HepG2 (cell line): ENCODE results near the gene OSBPL1A. TPM values are rescaled to one million over a fixed set of nuclear protein-coding genes. Genes with fewer than 3 reads are reported as not detected.

ENCODE experiments used
- CHD2 ChIP-seq: IDR thresholded peaks from 2 replicates; pipeline ENCODE4 v1.6.1; 2011; ENCODE audit warnings: low read depth, low read length, improper control_type of control experiment
- GABPA ChIP-seq, 2 experiments: IDR thresholded peaks; 2 replicates each; pipeline ENCODE4 v1.6.1; 2011 to 2016; ENCODE audit warnings: low read depth in 2 of 2, low read length in 1 of 2, missing biosample characterization in 1 of 2, missing genetic modification characterization in 1 of 2
- HOXA7 ChIP-seq: sonication (generic); formaldehyde crosslinking; IDR thresholded peaks from 2 replicates; pipeline ENCODE4 v1.8.1; 2022; ENCODE audit warnings: mild to moderate bottlenecking, missing genetic modification reagents, moderate library complexity
- IKZF1 ChIP-seq: fragments of 450-650 bp; IDR thresholded peaks from 2 replicates; pipeline ENCODE4 v1.7.1; 2016
- KMT2B ChIP-seq: IDR thresholded peaks from 2 replicates; pipeline ENCODE4 v1.6.1; 2016; ENCODE audit warnings: missing genetic modification reagents, missing compliant biosample characterization
- MLLT10 ChIP-seq: sonication (generic); formaldehyde crosslinking; IDR thresholded peaks from 2 replicates; pipeline ENCODE4 v1.4.0; 2020; ENCODE audit warnings: missing genetic modification reagents
- REPIN1 ChIP-seq: sonication (generic); formaldehyde crosslinking; IDR thresholded peaks from 2 replicates; pipeline ENCODE4 v1.8.0; 2022; ENCODE audit warnings: missing genetic modification reagents, low read depth, mild to moderate bottlenecking, borderline replicate concordance
- SRSF4 ChIP-seq: fragments of 200-400 bp; formaldehyde crosslinking; IDR thresholded peaks from one replicate; pipeline ENCODE4 v1.6.1; 2018; ENCODE audit warnings: mild to moderate bottlenecking, low read depth, low read length, moderate library complexity; ENCODE audit not compliant: poor library complexity, severe bottlenecking
- SYNCRIP ChIP-seq: fragments of 200-400 bp; formaldehyde crosslinking; IDR thresholded peaks from 2 replicates; pipeline ENCODE4 v1.6.1; 2018; ENCODE audit warnings: mild to moderate bottlenecking, low read depth, low read length; ENCODE audit not compliant: insufficient read depth
- TP53 ChIP-seq: sonication (generic); formaldehyde crosslinking; conservative IDR thresholded peaks from 2 replicates; pipeline ENCODE4 v1.4.0; 2020; ENCODE audit warnings: missing genetic modification reagents
- ZBTB3 ChIP-seq: sonication (generic); formaldehyde crosslinking; IDR thresholded peaks from 2 replicates; pipeline ENCODE4 v1.4.0; 2020; ENCODE audit warnings: low read depth, mild to moderate bottlenecking, moderate library complexity, missing genetic modification reagents, borderline replicate concordance
- ZNF143 ChIP-seq: sonication (generic); formaldehyde crosslinking; IDR thresholded peaks from 2 replicates; pipeline ENCODE4 v1.4.0; 2020; ENCODE audit warnings: missing genetic modification reagents
- ZNF383 ChIP-seq: sonication (generic); formaldehyde crosslinking; IDR thresholded peaks from 2 replicates; pipeline ENCODE4 v1.4.0; 2020; ENCODE audit warnings: missing genetic modification reagents, mild to moderate bottlenecking, borderline replicate concordance
- ZNF605 ChIP-seq: sonication (generic); formaldehyde crosslinking; IDR thresholded peaks from 2 replicates; pipeline ENCODE4 v1.8.0; 2022; ENCODE audit warnings: mild to moderate bottlenecking, missing genetic modification reagents
- ZNF841 ChIP-seq: sonication (generic); formaldehyde crosslinking; IDR thresholded peaks from 2 replicates; pipeline ENCODE4 v1.8.1; 2023; ENCODE audit warnings: missing genetic modification reagents, borderline replicate concordance
- ZSCAN31 ChIP-seq: sonication (generic); formaldehyde crosslinking; IDR thresholded peaks from 2 replicates; pipeline ENCODE4 v1.5.0; 2020; ENCODE audit warnings: low read depth, mild to moderate bottlenecking, missing genetic modification reagents
- polyA plus RNA-seq, 8 experiments: library from polyadenylated mRNA; depleted of rRNA in 3 of 8; stranded (reverse) in 7 of 8; unstranded in 1 of 8; fragments of >200 nt; fragmentation: Illumina TruSeq in 4 of 8; extraction: Trizol in 4 of 8; gene quantifications; 2 replicates each; pipeline versions ENCODE4 v1.2.1 to v1.2.3, GENCODE V29; 2011 to 2016; ENCODE audit warnings: low read depth in 4 of 8, missing spikeins in 1 of 8, mixed read lengths in 1 of 8; ENCODE audit not compliant: insufficient read depth in 1 of 8
- total RNA-seq, 5 experiments: library from RNA; depleted of rRNA; stranded (reverse); fragments of >200 nt; fragmentation: Illumina TruSeq; extraction: Trizol; gene quantifications; 2 replicates each; pipeline ENCODE4 v1.2.3, GENCODE V29; 2016; ENCODE audit warnings: low read depth in 1 of 5
- TF ChIP-seq, protein P1 (sequence below): sonication (generic); formaldehyde crosslinking; IDR thresholded peaks from 2 replicates; pipeline ENCODE4 v1.5.0; 2020; ENCODE audit warnings: mild to moderate bottlenecking, missing genetic modification reagents, borderline replicate concordance
- TF ChIP-seq, protein P2 (sequence below): sonication (generic); formaldehyde crosslinking; IDR thresholded peaks from 2 replicates; pipeline ENCODE4 v1.4.0; 2020; ENCODE audit warnings: missing genetic modification reagents, mild to moderate bottlenecking, borderline replicate concordance

The OSBPL1A gene
- total and polyA plus RNA-seq, 2 of the 13 experiments (the other 11 are each of a cell fraction or from before 2014, with no cell fraction given), result 0.02 TPM; not detected in 1

DNA sequence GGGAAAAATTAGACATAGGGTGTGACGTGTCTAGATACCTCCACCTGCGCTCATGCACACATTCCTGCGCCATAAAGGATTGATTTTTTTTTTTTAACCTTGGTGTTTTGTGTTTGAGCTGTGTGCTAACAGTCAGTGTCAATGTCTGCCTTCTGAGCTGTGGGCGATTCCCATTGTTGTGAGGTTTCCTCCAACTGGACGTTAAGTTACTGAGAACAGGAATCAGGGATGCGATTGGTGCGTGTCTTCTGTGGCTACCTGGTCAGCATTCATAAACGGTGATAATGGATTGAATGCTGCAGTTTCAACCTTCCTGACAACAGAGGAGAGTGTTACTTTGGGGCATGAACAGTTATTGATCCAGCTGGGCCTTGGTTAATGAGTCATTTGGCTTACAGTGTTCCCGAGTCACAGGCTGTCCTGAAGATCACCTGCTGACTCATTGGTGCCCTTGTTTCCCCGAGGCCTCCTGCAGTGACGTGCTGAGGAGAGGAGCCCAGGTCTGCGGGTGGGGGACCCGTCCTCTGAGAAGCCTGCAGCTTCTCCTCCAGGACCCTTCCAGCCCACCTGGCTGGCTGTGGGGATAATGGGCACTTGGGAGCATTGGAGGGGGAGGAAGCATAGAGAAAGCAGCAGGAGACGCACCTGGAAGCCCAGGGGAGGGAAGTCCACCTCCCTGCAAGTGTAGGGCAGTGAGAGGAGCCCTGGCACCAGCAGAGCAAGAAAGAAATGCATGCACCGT lies 284.6 kb downstream of the OSBPL1A start (continued):
- TF ChIP-seq REPIN1 (CRISPR knock-in tag), result no peak
- TF ChIP-seq CHD2, result no peak
- TF ChIP-seq ZSCAN31 (CRISPR knock-in tag), result no peak
- TF ChIP-seq KMT2B (CRISPR knock-in tag), result peak; percentile 62; the same call in 1 of the 2 replicates
- TF ChIP-seq ZNF383 (CRISPR knock-in tag), result no peak
- TF ChIP-seq SYNCRIP, result no peak
- TF ChIP-seq SRSF4, result no peak
- no peak for TF ChIP-seq ZBTB3 (CRISPR knock-in tag)
- TF ChIP-seq, protein P1, sequence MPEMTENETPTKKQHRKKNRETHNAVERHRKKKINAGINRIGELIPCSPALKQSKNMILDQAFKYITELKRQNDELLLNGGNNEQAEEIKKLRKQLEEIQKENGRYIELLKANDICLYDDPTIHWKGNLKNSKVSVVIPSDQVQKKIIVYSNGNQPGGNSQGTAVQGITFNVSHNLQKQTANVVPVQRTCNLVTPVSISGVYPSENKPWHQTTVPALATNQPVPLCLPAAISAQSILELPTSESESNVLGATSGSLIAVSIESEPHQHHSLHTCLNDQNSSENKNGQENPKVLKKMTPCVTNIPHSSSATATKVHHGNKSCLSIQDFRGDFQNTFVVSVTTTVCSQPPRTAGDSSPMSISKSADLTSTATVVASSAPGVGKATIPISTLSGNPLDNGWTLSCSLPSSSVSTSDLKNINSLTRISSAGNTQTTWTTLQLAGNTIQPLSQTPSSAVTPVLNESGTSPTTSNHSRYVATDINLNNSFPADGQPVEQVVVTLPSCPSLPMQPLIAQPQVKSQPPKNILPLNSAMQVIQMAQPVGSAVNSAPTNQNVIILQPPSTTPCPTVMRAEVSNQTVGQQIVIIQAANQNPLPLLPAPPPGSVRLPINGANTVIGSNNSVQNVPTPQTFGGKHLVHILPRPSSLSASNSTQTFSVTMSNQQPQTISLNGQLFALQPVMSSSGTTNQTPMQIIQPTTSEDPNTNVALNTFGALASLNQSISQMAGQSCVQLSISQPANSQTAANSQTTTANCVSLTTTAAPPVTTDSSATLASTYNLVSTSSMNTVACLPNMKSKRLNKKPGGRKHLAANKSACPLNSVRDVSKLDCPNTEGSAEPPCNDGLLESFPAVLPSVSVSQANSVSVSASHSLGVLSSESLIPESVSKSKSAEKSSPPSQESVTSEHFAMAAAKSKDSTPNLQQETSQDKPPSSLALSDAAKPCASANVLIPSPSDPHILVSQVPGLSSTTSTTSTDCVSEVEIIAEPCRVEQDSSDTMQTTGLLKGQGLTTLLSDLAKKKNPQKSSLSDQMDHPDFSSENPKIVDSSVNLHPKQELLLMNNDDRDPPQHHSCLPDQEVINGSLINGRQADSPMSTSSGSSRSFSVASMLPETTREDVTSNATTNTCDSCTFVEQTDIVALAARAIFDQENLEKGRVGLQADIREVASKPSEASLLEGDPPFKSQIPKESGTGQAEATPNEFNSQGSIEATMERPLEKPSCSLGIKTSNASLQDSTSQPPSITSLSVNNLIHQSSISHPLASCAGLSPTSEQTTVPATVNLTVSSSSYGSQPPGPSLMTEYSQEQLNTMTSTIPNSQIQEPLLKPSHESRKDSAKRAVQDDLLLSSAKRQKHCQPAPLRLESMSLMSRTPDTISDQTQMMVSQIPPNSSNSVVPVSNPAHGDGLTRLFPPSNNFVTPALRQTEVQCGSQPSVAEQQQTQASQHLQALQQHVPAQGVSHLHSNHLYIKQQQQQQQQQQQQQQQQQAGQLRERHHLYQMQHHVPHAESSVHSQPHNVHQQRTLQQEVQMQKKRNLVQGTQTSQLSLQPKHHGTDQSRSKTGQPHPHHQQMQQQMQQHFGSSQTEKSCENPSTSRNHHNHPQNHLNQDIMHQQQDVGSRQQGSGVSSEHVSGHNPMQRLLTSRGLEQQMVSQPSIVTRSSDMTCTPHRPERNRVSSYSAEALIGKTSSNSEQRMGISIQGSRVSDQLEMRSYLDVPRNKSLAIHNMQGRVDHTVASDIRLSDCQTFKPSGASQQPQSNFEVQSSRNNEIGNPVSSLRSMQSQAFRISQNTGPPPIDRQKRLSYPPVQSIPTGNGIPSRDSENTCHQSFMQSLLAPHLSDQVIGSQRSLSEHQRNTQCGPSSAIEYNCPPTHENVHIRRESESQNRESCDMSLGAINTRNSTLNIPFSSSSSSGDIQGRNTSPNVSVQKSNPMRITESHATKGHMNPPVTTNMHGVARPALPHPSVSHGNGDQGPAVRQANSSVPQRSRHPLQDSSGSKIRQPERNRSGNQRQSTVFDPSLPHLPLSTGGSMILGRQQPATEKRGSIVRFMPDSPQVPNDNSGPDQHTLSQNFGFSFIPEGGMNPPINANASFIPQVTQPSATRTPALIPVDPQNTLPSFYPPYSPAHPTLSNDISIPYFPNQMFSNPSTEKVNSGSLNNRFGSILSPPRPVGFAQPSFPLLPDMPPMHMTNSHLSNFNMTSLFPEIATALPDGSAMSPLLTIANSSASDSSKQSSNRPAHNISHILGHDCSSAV (CRISPR knock-in tag), result no peak
- no peak for TF ChIP-seq IKZF1
- TF ChIP-seq ZNF605 (CRISPR knock-in tag), result peak; percentile 68
- no peak for TF ChIP-seq TP53 (CRISPR knock-in tag)
- peak; percentile 30; the same call in 1 of the 2 replicates for TF ChIP-seq ZNF143 (CRISPR knock-in tag)
- TF ChIP-seq, protein P2, sequence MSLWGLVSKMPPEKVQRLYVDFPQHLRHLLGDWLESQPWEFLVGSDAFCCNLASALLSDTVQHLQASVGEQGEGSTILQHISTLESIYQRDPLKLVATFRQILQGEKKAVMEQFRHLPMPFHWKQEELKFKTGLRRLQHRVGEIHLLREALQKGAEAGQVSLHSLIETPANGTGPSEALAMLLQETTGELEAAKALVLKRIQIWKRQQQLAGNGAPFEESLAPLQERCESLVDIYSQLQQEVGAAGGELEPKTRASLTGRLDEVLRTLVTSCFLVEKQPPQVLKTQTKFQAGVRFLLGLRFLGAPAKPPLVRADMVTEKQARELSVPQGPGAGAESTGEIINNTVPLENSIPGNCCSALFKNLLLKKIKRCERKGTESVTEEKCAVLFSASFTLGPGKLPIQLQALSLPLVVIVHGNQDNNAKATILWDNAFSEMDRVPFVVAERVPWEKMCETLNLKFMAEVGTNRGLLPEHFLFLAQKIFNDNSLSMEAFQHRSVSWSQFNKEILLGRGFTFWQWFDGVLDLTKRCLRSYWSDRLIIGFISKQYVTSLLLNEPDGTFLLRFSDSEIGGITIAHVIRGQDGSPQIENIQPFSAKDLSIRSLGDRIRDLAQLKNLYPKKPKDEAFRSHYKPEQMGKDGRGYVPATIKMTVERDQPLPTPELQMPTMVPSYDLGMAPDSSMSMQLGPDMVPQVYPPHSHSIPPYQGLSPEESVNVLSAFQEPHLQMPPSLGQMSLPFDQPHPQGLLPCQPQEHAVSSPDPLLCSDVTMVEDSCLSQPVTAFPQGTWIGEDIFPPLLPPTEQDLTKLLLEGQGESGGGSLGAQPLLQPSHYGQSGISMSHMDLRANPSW (CRISPR knock-in tag), result no peak
- no peak for TF ChIP-seq GABPA (IDR thresholded peaks at IDR 0.05; ENCODE audit: low read depth, low read length)
- no peak for TF ChIP-seq GABPA (CRISPR knock-in tag; IDR thresholded peaks at IDR 0.05; ENCODE audit: low read depth)
- TF ChIP-seq ZNF841 (CRISPR knock-in tag), result peak; percentile 53; the same call in 1 of the 2 replicates
- TF ChIP-seq HOXA7, result no peak; the same call in 1 of the 2 replicates
- TF ChIP-seq MLLT10, result no peak
